Measurements from ENCODE around the gene ITGA1.
"Not testable (repeated sequence)": the region's sequence is repeated elsewhere in the genome, so short reads cannot be mapped to it uniquely, and the experiment has no call there.

ITGA1 gene

GRCh38 chr5:52818360-52818759 is 30.6 kb downstream of the ITGA1 start:
- no peak for ATAC-seq
- TF ChIP-seq ZFP3 (CRISPR knock-in tag; IDR thresholded peaks at IDR 0.05) (no peak), CSDC2 (CRISPR knock-in tag; IDR thresholded peaks at IDR 0.05) (no peak), PPARA (CRISPR knock-in tag; IDR thresholded peaks at IDR 0.05; ENCODE audit: borderline replicate concordance) (no peak), BACH2 (CRISPR knock-in tag; IDR thresholded peaks at IDR 0.05; ENCODE audit: borderline replicate concordance) (no peak), ZFP30 (CRISPR knock-in tag; IDR thresholded peaks at IDR 0.05) (no peak), CREB5 (CRISPR knock-in tag; IDR thresholded peaks at IDR 0.05; ENCODE audit: low read depth) (no peak), TSHZ2 (CRISPR knock-in tag; IDR thresholded peaks at IDR 0.05) (no peak), SNAI2 (CRISPR knock-in tag; IDR thresholded peaks at IDR 0.05) (no peak), OSR1 (CRISPR knock-in tag; IDR thresholded peaks at IDR 0.05) (no peak), GLIS3 (CRISPR knock-in tag; IDR thresholded peaks at IDR 0.05) (no peak), ZNF8 (CRISPR knock-in tag; IDR thresholded peaks at IDR 0.05) (no peak), ZNF70 (CRISPR knock-in tag; IDR thresholded peaks at IDR 0.05) (no peak), PATZ1 (CRISPR knock-in tag; IDR thresholded peaks at IDR 0.05; ENCODE audit: borderline replicate concordance) (no peak), ARNTL (CRISPR knock-in tag; IDR thresholded peaks at IDR 0.05; ENCODE audit: borderline replicate concordance, low read depth) (no peak), CSRNP3 (CRISPR knock-in tag; IDR thresholded peaks at IDR 0.05) (no peak), TOX (CRISPR knock-in tag; IDR thresholded peaks at IDR 0.05; ENCODE audit: borderline replicate concordance) (no peak), POU6F1 (CRISPR knock-in tag; IDR thresholded peaks at IDR 0.05; ENCODE audit: borderline replicate concordance, low read depth) (no peak), RARB (CRISPR knock-in tag; IDR thresholded peaks at IDR 0.05) (no peak)

GRCh38 chr5:52818807-52819206 is 31.1 kb downstream of the ITGA1 start:
- ATAC-seq, result not testable (repeated sequence)

GRCh38 chr5:52821901-52822300 is 34.2 kb downstream of the ITGA1 start:
- ATAC-seq, result no peak
- TF ChIP-seq ZNF8 (CRISPR knock-in tag; IDR thresholded peaks at IDR 0.05) (no peak), ZC3H10 (CRISPR knock-in tag; IDR thresholded peaks at IDR 0.05) (no peak), SNAI2 (CRISPR knock-in tag; IDR thresholded peaks at IDR 0.05) (no peak), ESRRG (CRISPR knock-in tag; IDR thresholded peaks at IDR 0.05) (no peak), ZFP30 (CRISPR knock-in tag; IDR thresholded peaks at IDR 0.05) (no peak)

GRCh38 chr5:52822437-52822836 is 34.7 kb downstream of the ITGA1 start:
- TF ChIP-seq OSR1 (CRISPR knock-in tag; IDR thresholded peaks at IDR 0.05) (no peak), GLIS3 (CRISPR knock-in tag; IDR thresholded peaks at IDR 0.05) (no peak), BACH2 (CRISPR knock-in tag; IDR thresholded peaks at IDR 0.05; ENCODE audit: borderline replicate concordance) (no peak), CSRNP3 (CRISPR knock-in tag; IDR thresholded peaks at IDR 0.05) (no peak)
- ATAC-seq, result no peak

Data from SK-N-SH treated with all-trans-retinoic acid at 6 μM for 48 hours (cell line).